Retinal pigment epithelial cell (primary cell): ENCODE data around the gene CTBP2.
A peak's percentile ranks its signal among the peaks of the same experiment; 100 is the strongest.

ENCODE experiments used
- DNase-seq: peaks from one replicate; pipeline ENCODE4 v3.0.0-alpha.2; 2010; ENCODE audit warnings: low read depth
- H3K4me3 ChIP-seq: 2 replicates; pipeline ENCODE4 v1.5.1; 2011; ENCODE audit warnings: mild to moderate bottlenecking, low read length, control low read depth, moderate library complexity
- CTCF ChIP-seq: conservative IDR thresholded peaks from 2 replicates; pipeline ENCODE4 v1.5.1; 2011; ENCODE audit warnings: low read depth, low read length, control low read depth, inconsistent platforms

Gene CTBP2

DNA sequence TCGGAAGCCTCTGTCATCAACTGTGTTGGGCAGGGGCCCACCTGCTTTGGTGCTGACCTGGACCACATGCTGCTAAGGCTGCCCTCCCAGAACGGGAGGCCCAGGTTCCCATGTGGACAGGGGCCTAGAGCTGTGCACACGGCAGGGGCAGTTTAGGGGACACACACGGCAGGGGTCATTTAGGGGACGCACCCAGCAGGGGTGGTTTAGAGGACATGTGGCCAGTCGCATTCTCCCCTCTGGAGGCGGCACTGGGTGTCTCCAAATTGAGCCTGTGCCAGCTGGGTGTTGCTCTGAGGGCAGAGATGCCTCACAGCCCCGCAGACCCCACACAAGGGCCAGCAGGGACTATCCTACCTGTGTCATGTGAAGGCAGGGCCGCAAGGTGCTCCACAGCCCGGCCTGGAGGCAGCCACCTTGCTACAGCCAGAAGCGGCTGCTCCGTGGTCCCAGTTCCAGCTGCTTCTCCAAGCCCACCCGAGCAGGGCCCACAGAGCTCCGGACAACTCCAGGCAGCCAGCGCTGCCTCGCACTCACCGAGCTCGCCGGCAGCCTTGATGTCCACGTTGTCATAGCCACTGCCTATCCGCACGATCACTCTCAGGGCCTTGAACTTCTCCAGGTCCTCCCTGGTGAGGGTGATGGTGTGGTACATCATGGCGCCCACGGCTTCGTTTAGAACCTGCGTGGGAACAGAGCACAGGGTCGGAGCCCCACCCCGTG is 157.8 kb downstream of the CTBP2 start:
- no peak for TF ChIP-seq CTCF
- DNase-seq, result no peak
- no peak overlapping the region for H3K4me3 ChIP-seq

GRCh38 chr10:125002047-125002422 is 158.3 kb downstream of the CTBP2 start:
- no peak overlapping the region for H3K4me3 ChIP-seq
- no peak for DNase-seq
- TF ChIP-seq CTCF, result no peak

GRCh38 chr10:125001313-125002046 is 158.9 kb downstream of the CTBP2 start:
- no peak for DNase-seq
- TF ChIP-seq CTCF, result peak; percentile 0
- no peak overlapping the region for H3K4me3 ChIP-seq

- peak; percentile 76 for DNase-seq
- H3K4me3 ChIP-seq, result no peak overlapping the region
- no peak for TF ChIP-seq CTCF
Measured at GRCh38 chr10:125000366-125001312, 159.7 kb downstream of the CTBP2 start.

DNA sequence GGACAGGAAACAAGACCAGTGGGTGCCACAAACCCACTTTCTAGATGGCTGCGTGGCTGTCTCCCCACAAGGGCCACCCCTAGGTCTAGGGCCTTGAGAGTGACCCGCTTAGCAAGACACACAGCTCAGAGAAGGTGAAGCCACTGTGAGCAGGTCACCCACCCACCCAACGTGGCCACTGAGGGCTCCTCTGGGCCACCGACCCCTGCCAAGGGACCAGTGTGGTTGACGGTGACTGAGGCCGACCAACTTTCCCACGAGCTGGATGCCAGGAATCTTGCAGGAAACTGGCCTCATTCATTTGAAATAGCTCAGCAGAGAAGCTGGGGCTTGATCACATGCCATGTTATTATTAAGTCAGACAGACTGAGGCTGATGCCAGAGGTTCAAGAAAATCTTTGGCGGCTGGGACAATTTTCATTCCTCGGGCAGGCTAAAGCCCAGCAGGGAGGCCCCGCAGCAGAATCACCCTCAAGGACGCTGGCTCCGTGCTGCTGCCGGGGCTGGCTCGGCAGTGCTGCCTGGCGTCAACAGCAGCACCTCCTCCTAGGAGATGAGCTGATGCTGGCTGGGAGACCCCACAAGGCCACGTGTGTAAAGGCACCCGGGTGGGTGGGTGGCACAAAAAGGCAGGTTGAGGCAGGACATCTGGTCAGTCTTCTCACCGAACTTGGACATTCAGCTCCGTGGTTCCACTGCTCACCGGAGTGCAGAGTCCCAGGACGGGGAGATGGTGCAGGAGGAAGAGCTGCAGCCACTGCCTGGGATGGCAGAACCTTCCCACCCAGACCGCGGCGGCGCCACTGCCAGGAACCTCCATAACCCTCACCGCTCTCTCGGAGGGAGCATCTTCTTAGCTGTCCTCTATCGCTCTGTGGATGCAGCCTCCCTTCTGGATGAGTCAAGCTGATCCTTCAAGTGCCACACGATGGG is 160.7 kb downstream of the CTBP2 start:
- peak; percentile 93 for DNase-seq
- TF ChIP-seq CTCF, result no peak
- H3K4me3 ChIP-seq, result no peak overlapping the region

DNA sequence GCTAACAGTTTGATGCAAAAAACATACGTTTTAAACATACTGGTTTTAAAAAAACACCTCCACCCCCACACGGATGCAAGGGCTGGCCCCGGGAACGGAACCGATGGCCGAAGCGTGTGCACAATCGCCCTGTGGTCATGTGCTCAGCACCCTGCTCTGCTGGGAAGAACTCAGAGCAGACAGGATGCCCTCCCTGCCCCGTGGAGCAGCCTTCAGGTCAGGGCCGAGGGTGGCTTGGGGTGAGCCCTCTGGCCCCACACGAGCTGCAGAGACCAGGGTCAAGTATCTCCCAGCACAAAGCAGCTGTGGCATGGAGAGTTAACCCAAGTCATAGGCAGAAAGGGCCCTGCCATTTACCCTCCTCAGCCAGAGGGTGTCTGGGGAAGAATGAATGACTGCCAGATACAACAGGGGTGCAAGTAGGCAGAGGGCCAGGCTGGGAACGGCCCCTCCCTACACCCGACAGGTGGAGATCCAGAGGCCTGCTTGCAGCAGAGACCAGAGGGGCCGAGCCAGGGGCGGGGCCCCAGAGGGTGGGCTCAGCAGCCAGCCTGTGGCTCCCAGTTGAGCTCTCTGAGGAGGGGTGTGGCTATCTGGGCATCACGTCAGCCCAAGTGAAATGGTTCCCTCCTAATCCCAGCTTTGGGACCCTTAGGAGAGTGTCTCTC is 161.6 kb downstream of the CTBP2 start:
- TF ChIP-seq CTCF, result no peak
- DNase-seq, result no peak
- no peak overlapping the region for H3K4me3 ChIP-seq
